DOHH2 (cell line): ENCODE data around the gene SNAPC1.

Experiments used
- EZH2phosphoT487 ChIP-seq: fragments of 200-600 bp; sonication (generic); IDR thresholded peaks from 2 replicates; pipeline ENCODE4 v1.6.1; 2017; ENCODE audit warnings: borderline replicate concordance, mild to moderate bottlenecking, antibody characterized with exemption, low read length, moderate library complexity, mixed read lengths
- TF ChIP-seq, protein P1 (sequence below): fragments of 200-600 bp; sonication (generic); IDR thresholded peaks from one replicate; pipeline ENCODE4 v1.5.1; 2014; ENCODE audit warnings: antibody characterized with exemption, mild to moderate bottlenecking, low read depth, low read length; ENCODE audit not compliant: poor library complexity, severe bottlenecking

DNA sequence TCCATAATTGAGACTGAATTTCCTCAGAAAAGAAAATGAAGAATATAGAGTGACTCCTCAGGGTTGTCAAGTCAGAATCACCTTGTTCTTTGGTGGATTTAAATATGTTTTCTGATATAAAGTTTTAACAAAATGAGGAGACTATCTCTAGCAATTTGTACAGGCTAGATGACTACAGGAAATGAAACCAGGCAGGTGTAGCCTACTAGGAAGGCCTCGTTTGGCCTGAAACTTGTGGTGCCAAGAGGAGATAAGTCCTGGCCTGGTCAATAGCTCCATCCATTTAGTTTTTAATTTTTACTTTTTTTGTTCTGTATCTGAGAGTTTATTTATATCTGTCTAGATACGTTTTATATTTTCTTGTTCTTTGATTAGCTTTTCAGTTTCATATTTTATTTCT, 41.5 kb downstream of the SNAPC1 start:
- TF ChIP-seq, protein P1, sequence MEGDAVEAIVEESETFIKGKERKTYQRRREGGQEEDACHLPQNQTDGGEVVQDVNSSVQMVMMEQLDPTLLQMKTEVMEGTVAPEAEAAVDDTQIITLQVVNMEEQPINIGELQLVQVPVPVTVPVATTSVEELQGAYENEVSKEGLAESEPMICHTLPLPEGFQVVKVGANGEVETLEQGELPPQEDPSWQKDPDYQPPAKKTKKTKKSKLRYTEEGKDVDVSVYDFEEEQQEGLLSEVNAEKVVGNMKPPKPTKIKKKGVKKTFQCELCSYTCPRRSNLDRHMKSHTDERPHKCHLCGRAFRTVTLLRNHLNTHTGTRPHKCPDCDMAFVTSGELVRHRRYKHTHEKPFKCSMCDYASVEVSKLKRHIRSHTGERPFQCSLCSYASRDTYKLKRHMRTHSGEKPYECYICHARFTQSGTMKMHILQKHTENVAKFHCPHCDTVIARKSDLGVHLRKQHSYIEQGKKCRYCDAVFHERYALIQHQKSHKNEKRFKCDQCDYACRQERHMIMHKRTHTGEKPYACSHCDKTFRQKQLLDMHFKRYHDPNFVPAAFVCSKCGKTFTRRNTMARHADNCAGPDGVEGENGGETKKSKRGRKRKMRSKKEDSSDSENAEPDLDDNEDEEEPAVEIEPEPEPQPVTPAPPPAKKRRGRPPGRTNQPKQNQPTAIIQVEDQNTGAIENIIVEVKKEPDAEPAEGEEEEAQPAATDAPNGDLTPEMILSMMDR: no peak
- no peak for TF ChIP-seq EZH2phosphoT487
